Kidney (tissue), 14 donors: ENCODE data around the gene CDC42. TPM values are rescaled to one million over a fixed set of nuclear protein-coding genes. Genes with fewer than 3 reads are reported as not detected.

Experiments
- DNase-seq, 5 donors: peaks; one replicate each; pipeline ENCODE4 v3.0.0-alpha.2; 2013 to 2020
- FAIRE-seq: peaks from 2 replicates; lab custom pipeline; 2012; peaks lifted over from hg19 to GRCh38; lab: Jason Lieb, UNC
- H3K27ac ChIP-seq, 2 donors: one replicate each; pipeline ENCODE4 v1.7.0; 2013; ENCODE audit warnings: low read depth in 2 of 2, low read length in 2 of 2, inconsistent platforms in 1 of 2
- H3K27me3 ChIP-seq: one replicate; pipeline ENCODE4 v1.7.1; 2013; ENCODE audit warnings: low read length, inconsistent platforms; ENCODE audit not compliant: control insufficient read depth, insufficient read depth
- H3K36me3 ChIP-seq, 3 donors: one replicate each; pipeline versions ENCODE4 v1.7.0 to v1.7.1; 2013; ENCODE audit warnings: low read length in 3 of 3, control low read depth in 1 of 3, inconsistent platforms in 1 of 3; ENCODE audit not compliant: insufficient read depth in 3 of 3, control insufficient read depth in 2 of 3
- H3K4me1 ChIP-seq, 3 donors: one replicate each; pipeline versions ENCODE4 v1.7.0 to v1.7.1; 2013; ENCODE audit warnings: low read length in 3 of 3, inconsistent platforms in 1 of 3, low read depth in 1 of 3; ENCODE audit not compliant: control insufficient read depth in 2 of 3, insufficient read depth in 2 of 3
- H3K4me3 ChIP-seq, 3 donors: one replicate each; pipeline versions ENCODE4 v1.7.0 to v1.8.1; 2013; ENCODE audit warnings: low read length in 3 of 3, control low read depth in 1 of 3, inconsistent platforms in 1 of 3
- H3K9ac ChIP-seq, 3 donors: one replicate each; pipeline versions ENCODE4 v1.7.0 to v1.7.1; 2013; ENCODE audit warnings: low read length in 3 of 3, control low read depth in 1 of 3, inconsistent platforms in 1 of 3
- H3K9me3 ChIP-seq, 3 donors: one replicate each; pipeline versions ENCODE4 v1.7.0 to v1.7.1; 2013; ENCODE audit warnings: low read length in 3 of 3, control low read depth in 1 of 3, inconsistent platforms in 1 of 3; ENCODE audit not compliant: control insufficient read depth in 2 of 3, insufficient read depth in 1 of 3
- intact Hi-C: fragments of 100-400 bp; cut with DNase I; formaldehyde crosslinking; loops from one replicate; pipeline ENCODE4 v1.11.1; 2022
- polyA plus RNA-seq: library from polyadenylated mRNA; stranded (reverse); fragments of 350-450 nt; fragmentation: Illumina TruSeq; extraction: RNeasy Lipid Tissue Mini Kit (QIAGEN cat#74804); gene quantifications from one replicate; pipeline ENCODE4 v1.2.3, GENCODE V29; 2014; ENCODE audit warnings: low read depth, low replicate concordance; ENCODE audit not compliant: insufficient read depth
- total RNA-seq: library from RNA; stranded (reverse); fragmentation: NEBNext Ultra II Directional; extraction: Animal tissue kit (Norgen Biotek cat#: 25700); gene quantifications from one replicate; pipeline ENCODE4 v1.2.1, GENCODE V29; 2021
- TF ChIP-seq, protein P1 (sequence below): IDR thresholded peaks from 3 replicates; pipeline ENCODE4 v1.5.1; 2012; ENCODE audit warnings: mild to moderate bottlenecking, moderate library complexity, borderline replicate concordance; ENCODE audit not compliant: insufficient read depth; ENCODE audit errors: extremely low read depth
- donor health status: control.
- donor health status: control.
- donor health status: control.
- donor health status: control.
- donor health status: control.
- donor health status: DM: yes; HTN: yes; CAD: no.
- donor health status: Normal renal cell carcinoma (clear cell type).

The CDC42 gene
- total and polyA plus RNA-seq, 2 donors from 2014 or later, result 207 to 248 TPM

DNA sequence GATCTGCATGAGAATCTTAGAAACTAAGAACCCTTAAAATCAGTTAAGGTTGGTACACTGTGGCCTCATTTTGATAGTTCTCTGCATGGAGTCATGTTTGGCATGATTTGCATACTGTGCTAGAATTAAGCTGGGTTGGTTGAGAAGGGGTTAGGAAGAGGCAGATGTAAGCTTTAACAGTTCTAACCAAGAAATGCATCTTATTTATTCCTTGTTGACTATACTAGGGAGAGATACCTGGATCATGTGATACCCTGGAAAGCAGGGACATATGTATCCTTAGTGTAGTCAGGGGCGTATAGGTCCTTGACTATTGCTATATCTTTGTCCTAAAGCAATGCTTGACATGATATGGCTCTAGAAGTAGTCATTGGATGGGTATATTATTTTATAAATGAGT is 41.0 kb downstream of the CDC42 start:
- Histone ChIP-seq H3K4me3 (no peak overlapping the region), H3K4me1 (peaks cover 0 to 15% (median 8%) of the 10 kb centered on the region in 3 donors), H3K9me3 (no peaks in the 10 kb centered on the region), H3K27ac (no peak overlapping the region), H3K36me3 (peaks cover 6 to 22% (median 10%) of the 10 kb centered on the region in 3 donors), H3K9ac (no peak overlapping the region), H3K27me3 (no peaks in the 10 kb centered on the region)
- FAIRE-seq (no peak), DNase-seq (no peak)
- TF ChIP-seq, protein P1, sequence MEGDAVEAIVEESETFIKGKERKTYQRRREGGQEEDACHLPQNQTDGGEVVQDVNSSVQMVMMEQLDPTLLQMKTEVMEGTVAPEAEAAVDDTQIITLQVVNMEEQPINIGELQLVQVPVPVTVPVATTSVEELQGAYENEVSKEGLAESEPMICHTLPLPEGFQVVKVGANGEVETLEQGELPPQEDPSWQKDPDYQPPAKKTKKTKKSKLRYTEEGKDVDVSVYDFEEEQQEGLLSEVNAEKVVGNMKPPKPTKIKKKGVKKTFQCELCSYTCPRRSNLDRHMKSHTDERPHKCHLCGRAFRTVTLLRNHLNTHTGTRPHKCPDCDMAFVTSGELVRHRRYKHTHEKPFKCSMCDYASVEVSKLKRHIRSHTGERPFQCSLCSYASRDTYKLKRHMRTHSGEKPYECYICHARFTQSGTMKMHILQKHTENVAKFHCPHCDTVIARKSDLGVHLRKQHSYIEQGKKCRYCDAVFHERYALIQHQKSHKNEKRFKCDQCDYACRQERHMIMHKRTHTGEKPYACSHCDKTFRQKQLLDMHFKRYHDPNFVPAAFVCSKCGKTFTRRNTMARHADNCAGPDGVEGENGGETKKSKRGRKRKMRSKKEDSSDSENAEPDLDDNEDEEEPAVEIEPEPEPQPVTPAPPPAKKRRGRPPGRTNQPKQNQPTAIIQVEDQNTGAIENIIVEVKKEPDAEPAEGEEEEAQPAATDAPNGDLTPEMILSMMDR, result no peak
- intact Hi-C loops, result no loop called here

DNA sequence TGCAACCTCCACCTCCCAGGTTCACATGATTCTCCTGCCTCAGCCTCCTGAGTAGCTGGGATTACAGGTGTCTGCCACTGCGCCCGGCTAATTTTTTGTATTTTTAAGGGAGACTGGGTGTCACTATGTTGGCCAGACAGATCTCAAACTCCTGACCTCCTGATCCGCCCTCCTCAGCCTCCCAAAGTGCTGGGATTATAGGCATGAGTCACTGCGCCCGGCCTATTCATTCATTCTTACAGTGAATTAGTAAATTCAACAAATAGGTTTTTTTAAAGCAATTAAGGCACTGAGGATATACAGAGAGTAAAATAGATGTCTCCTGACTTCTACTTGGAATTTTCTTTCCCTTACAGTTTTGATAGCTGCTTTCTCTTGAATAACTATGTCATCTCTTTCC is 43.5 kb downstream of the CDC42 start:
- DNase-seq (no peak), FAIRE-seq (no peak)
- intact Hi-C loops, result no loop called here
- peaks cover 0 to 2% (median 0%) of the 10 kb centered on the region in 3 donors for H3K4me1 ChIP-seq
- H3K9me3 ChIP-seq, result no peaks in the 10 kb centered on the region
- H3K4me3 ChIP-seq, result no peak overlapping the region
- no peaks in the 10 kb centered on the region for H3K27me3 ChIP-seq
- peaks cover 6 to 26% (median 23%) of the 10 kb centered on the region in 3 donors for H3K36me3 ChIP-seq
- H3K9ac ChIP-seq, result no peak overlapping the region
- TF ChIP-seq, protein P1, result no peak
- H3K27ac ChIP-seq, result no peak overlapping the region

DNA sequence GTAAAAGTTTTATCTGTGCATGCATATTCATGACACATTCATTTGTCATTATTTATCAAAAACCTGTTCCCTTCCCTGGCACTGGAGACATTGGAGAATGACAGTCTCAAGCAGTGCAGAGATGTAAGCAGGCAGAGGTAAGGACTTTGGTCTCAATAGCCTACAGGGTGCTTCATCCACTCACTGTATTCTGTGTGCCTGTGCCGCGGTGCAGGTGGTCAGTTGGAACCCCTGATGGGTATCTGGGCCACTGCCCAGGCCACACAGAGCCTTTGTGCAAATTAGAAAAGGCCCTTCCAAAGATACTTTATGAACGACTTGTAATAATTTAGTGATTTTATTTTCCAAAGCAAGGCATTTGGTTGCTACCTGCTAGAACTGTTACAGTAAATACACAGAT is 44.0 kb downstream of the CDC42 start:
- FAIRE-seq, result no peak
- no peak for DNase-seq

More for the DNA sequence above, 44.0 kb downstream of the CDC42 start:
- no peak overlapping the region for H3K9ac ChIP-seq
- H3K36me3 ChIP-seq, result peaks cover 6 to 29% (median 23%) of the 10 kb centered on the region in 3 donors
- no peaks in the 10 kb centered on the region for H3K9me3 ChIP-seq
- TF ChIP-seq, protein P1, result no peak
- no peak overlapping the region for H3K27ac ChIP-seq
- no peaks in the 10 kb centered on the region for H3K27me3 ChIP-seq
- no peak overlapping the region for H3K4me3 ChIP-seq
- intact Hi-C loops, result no loop called here
- peaks cover 0 to 2% (median 0%) of the 10 kb centered on the region in 3 donors for H3K4me1 ChIP-seq
